Skeletal muscle tissue (tissue), 4 donors: ENCODE data around the gene SPTBN4. TPM values are rescaled to one million over a fixed set of nuclear protein-coding genes. Genes with fewer than 3 reads are reported as not detected.

ENCODE experiments used
- H3K27ac ChIP-seq: one replicate; pipeline ENCODE4 v1.7.0; 2013; ENCODE audit warnings: mild to moderate bottlenecking, low read depth, low read length, inconsistent platforms
- H3K27me3 ChIP-seq, 3 donors: one replicate each; pipeline ENCODE4 v1.7.0; 2013; ENCODE audit warnings: low read length in 3 of 3; ENCODE audit not compliant: control insufficient read depth in 3 of 3, insufficient read depth in 3 of 3
- H3K36me3 ChIP-seq, 3 donors: one replicate each; pipeline ENCODE4 v1.7.0; 2013; ENCODE audit warnings: low read length in 3 of 3; ENCODE audit not compliant: control insufficient read depth in 3 of 3, insufficient read depth in 3 of 3
- H3K4me1 ChIP-seq, 3 donors: one replicate each; pipeline ENCODE4 v1.7.0; 2013; ENCODE audit warnings: low read length in 3 of 3, mild to moderate bottlenecking in 3 of 3; ENCODE audit not compliant: control insufficient read depth in 3 of 3, insufficient read depth in 3 of 3
- H3K4me3 ChIP-seq, 3 donors: one replicate each; pipeline ENCODE4 v1.7.0; 2013; ENCODE audit warnings: low read length in 3 of 3
- H3K9ac ChIP-seq, 3 donors: one replicate each; pipeline ENCODE4 v1.7.0; 2013; ENCODE audit warnings: low read length in 3 of 3, mild to moderate bottlenecking in 3 of 3, moderate library complexity in 2 of 3, low read depth in 1 of 3
- H3K9me3 ChIP-seq, 3 donors: one replicate each; pipeline ENCODE4 v1.7.0; 2013; ENCODE audit warnings: low read length in 3 of 3; ENCODE audit not compliant: control insufficient read depth in 3 of 3
- total RNA-seq: library from RNA; depleted of rRNA; stranded (reverse); fragments of >200 nt; gene quantifications from one replicate; pipeline ENCODE4 v1.2.3, GENCODE V29; 2014
- donor health status: Osteomylitis.

The SPTBN4 gene
- total RNA-seq, 1 donor from 2014 or later = 0.52 TPM

- Histone ChIP-seq H3K27ac (no peak within 1 kb of the TSS), H3K4me1 (peaks cover 8 to 10% (median 9%) of the 10 kb centered on the region in 3 donors), H3K27me3 (no peaks in the 10 kb centered on the region), H3K9ac (peak within 1 kb of the TSS; percentile 65 to 82 (median 67)), H3K9me3 (no peaks in the 10 kb centered on the region), H3K36me3 (peaks cover 4 to 6% (median 6%) of the 10 kb centered on the region in 3 donors), H3K4me3 (peak within 1 kb of the TSS; percentile 87 to 92 (median 88))
These were observed 110.0 kb downstream of the SPTBN4 start, which contains the start of gene SHKBP1 for GRCh38 chr19:40576585-40577451. SHKBP1 (plus strand) TSS chr19:40576873; CDS start chr19:40576900, 27 bp downstream.

GRCh38 chr19:40578442-40578908, 111.7 kb downstream of the SPTBN4 start:
- Histone ChIP-seq H3K9me3 (no peaks in the 10 kb centered on the region), H3K9ac (no peak overlapping the region), H3K27me3 (no peaks in the 10 kb centered on the region), H3K4me1 (peaks cover 8 to 10% (median 9%) of the 10 kb centered on the region in 3 donors), H3K27ac (no peak overlapping the region), H3K36me3 (peaks cover 4 to 8% (median 6%) of the 10 kb centered on the region in 3 donors), H3K4me3 (no peak overlapping the region)

- Histone ChIP-seq H3K4me3 (no peak overlapping the region), H3K27ac (no peak overlapping the region), H3K36me3 (peaks cover 4 to 8% (median 6%) of the 10 kb centered on the region in 3 donors), H3K9me3 (no peaks in the 10 kb centered on the region), H3K9ac (no peak overlapping the region), H3K27me3 (no peaks in the 10 kb centered on the region), H3K4me1 (peaks cover 8 to 10% (median 9%) of the 10 kb centered on the region in 3 donors)
These were observed 113.8 kb downstream of the SPTBN4 start for GRCh38 chr19:40580619-40581018.

GRCh38 chr19:40581531-40581930, 114.7 kb downstream of the SPTBN4 start:
- Histone ChIP-seq H3K27ac (no peak overlapping the region), H3K27me3 (no peaks in the 10 kb centered on the region), H3K4me3 (no peak overlapping the region), H3K36me3 (peaks cover 4 to 8% (median 6%) of the 10 kb centered on the region in 3 donors), H3K9ac (no peak overlapping the region), H3K4me1 (peaks cover 6 to 10% (median 8%) of the 10 kb centered on the region in 3 donors), H3K9me3 (no peaks in the 10 kb centered on the region)

GRCh38 chr19:40582467-40582866, 115.7 kb downstream of the SPTBN4 start:
- Histone ChIP-seq H3K9ac (no peak overlapping the region), H3K4me1 (peaks cover 2 to 5% (median 3%) of the 10 kb centered on the region in 3 donors), H3K27ac (no peak overlapping the region), H3K4me3 (no peak overlapping the region), H3K36me3 (peaks cover 4 to 11% (median 8%) of the 10 kb centered on the region in 3 donors), H3K9me3 (no peaks in the 10 kb centered on the region), H3K27me3 (no peaks in the 10 kb centered on the region)

GRCh38 chr19:40583283-40583682, 116.5 kb downstream of the SPTBN4 start:
- H3K36me3 ChIP-seq = peaks cover 4 to 11% (median 11%) of the 10 kb centered on the region in 3 donors

GRCh38 chr19:40584007-40584406, 117.2 kb downstream of the SPTBN4 start:
- no peak overlapping the region for H3K9ac ChIP-seq
- H3K36me3 ChIP-seq = peaks cover 4 to 13% (median 11%) of the 10 kb centered on the region in 3 donors
- H3K4me1 ChIP-seq = no peaks in the 10 kb centered on the region
- H3K9me3 ChIP-seq = no peaks in the 10 kb centered on the region
- H3K27ac ChIP-seq = no peak overlapping the region
- H3K4me3 ChIP-seq = no peak overlapping the region
- no peaks in the 10 kb centered on the region for H3K27me3 ChIP-seq

More at GRCh38 chr19:40583283-40583682, 116.5 kb downstream of the SPTBN4 start:
- no peaks in the 10 kb centered on the region for H3K9me3 ChIP-seq
- no peaks in the 10 kb centered on the region for H3K4me1 ChIP-seq
- H3K27ac ChIP-seq = no peak overlapping the region
- no peak overlapping the region for H3K9ac ChIP-seq
- H3K27me3 ChIP-seq = no peaks in the 10 kb centered on the region
- no peak overlapping the region for H3K4me3 ChIP-seq

- H3K9ac ChIP-seq = no peak overlapping the region
- peaks cover 2 to 10% (median 7%) of the 10 kb centered on the region in 3 donors for H3K36me3 ChIP-seq
- H3K27ac ChIP-seq = no peak overlapping the region
- H3K4me3 ChIP-seq = no peak overlapping the region
- H3K9me3 ChIP-seq = no peaks in the 10 kb centered on the region
- H3K4me1 ChIP-seq = no peaks in the 10 kb centered on the region
- no peaks in the 10 kb centered on the region for H3K27me3 ChIP-seq
These were observed 118.6 kb downstream of the SPTBN4 start for GRCh38 chr19:40585241-40585981.

GRCh38 chr19:40585982-40586422, 119.2 kb downstream of the SPTBN4 start:
- H3K9ac ChIP-seq = no peak overlapping the region
- H3K9me3 ChIP-seq = no peaks in the 10 kb centered on the region
- no peaks in the 10 kb centered on the region for H3K27me3 ChIP-seq
- H3K36me3 ChIP-seq = peaks cover 0 to 7% (median 5%) of the 10 kb centered on the region in 3 donors
- H3K4me1 ChIP-seq = no peaks in the 10 kb centered on the region
- H3K27ac ChIP-seq = no peak overlapping the region
- H3K4me3 ChIP-seq = no peak overlapping the region
